Islet precursor cell (in vitro differentiated cells): ENCODE measurements around the gene OR52E2.
"Not testable (repeated sequence)": the region's sequence is repeated elsewhere in the genome, so short reads cannot be mapped to it uniquely, and the experiment has no call there.

ENCODE experiments used
- DNase-seq: peaks from one replicate; pipeline ENCODE4 v3.0.0-alpha.2; 2018

OR52E2 gene

DNA sequence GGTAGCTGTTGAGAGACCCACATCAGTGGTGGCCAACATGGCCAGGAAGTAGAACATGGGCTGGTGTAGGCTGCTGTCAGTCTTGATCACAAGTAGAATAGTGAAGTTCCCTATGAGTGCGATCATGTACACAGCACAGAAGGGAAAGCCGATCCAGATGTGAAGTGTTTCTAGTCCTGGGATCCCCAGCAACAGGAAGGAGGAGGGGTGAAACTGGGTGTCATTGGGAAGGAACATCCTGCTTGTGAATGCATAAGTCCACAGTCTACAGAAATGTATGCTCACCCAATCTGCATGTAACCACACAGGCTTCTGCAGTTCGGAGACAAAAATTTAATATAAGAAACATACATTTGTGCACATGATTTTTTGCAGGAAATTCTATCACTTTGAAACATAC lies at the start of gene OR52E2:
Gene OR52E2 (minus strand): TSS at position 237 of the 400 bp plus-strand sequence. CDS start 0 bp downstream, at position 237.
- no peak for DNase-seq

- no peak for DNase-seq
These were observed 47.9 kb upstream of the OR52E2 start for GRCh38 chr11:5107285-5107684.

GRCh38 chr11:5103066-5103465 lies 43.6 kb upstream of the OR52E2 start:
- DNase-seq, result no peak

GRCh38 chr11:5102246-5102645 lies 42.8 kb upstream of the OR52E2 start:
- no peak for DNase-seq

GRCh38 chr11:5096011-5096410 lies 36.6 kb upstream of the OR52E2 start:
- DNase-seq, result no peak

- DNase-seq, result no peak
These were observed 33.6 kb upstream of the OR52E2 start for GRCh38 chr11:5092821-5093585.

DNA sequence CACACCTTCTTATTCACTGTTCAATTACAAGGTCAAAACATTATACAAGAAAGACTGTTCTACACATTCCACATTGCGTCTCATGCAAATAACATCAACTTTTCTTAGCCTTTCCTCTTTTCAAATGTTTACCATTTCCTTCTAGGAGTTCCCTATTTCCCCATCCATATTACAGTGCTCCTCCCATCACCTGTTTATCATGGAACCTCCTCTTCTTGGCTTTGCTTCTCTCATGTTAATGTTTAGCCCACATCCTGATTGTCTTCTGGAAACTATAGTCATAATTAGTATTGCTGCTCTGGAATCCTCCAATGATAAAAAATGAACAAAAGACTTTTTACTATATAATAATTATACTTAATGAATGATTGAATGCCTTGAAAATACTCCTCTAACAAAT lies 31.2 kb upstream of the OR52E2 start:
- no peak for DNase-seq

- no peak for DNase-seq
These were observed 29.1 kb upstream of the OR52E2 start for GRCh38 chr11:5088556-5088955.

- no peak for DNase-seq
These were observed 24.2 kb upstream of the OR52E2 start for GRCh38 chr11:5083602-5084001.

GRCh38 chr11:5081405-5081804 lies 22.0 kb upstream of the OR52E2 start:
- no peak for DNase-seq

- peak; percentile 75 for DNase-seq
These were observed 12.4 kb upstream of the OR52E2 start for GRCh38 chr11:5071799-5072198.

GRCh38 chr11:5069272-5069671 lies 9.8 kb upstream of the OR52E2 start, which contains the start of gene OR52E1:
Gene OR52E1 (plus strand): TSS chr11:5069572.
- DNase-seq, result no peak

GRCh38 chr11:5065027-5065426 lies 5.6 kb upstream of the OR52E2 start:
- no peak for DNase-seq

- not testable (repeated sequence) for DNase-seq
These were observed 748 bp downstream of the OR52E2 start for GRCh38 chr11:5058679-5059078.

- DNase-seq, result peak; percentile 26
These were observed 12.6 kb downstream of the OR52E2 start for GRCh38 chr11:5046754-5047330.

GRCh38 chr11:5046226-5046625 lies 13.2 kb downstream of the OR52E2 start, which contains the start of gene OR52J3:
Gene OR52J3 (plus strand): TSS chr11:5046526. CDS start chr11:5046526, 0 bp downstream.
- no peak for DNase-seq

DNA sequence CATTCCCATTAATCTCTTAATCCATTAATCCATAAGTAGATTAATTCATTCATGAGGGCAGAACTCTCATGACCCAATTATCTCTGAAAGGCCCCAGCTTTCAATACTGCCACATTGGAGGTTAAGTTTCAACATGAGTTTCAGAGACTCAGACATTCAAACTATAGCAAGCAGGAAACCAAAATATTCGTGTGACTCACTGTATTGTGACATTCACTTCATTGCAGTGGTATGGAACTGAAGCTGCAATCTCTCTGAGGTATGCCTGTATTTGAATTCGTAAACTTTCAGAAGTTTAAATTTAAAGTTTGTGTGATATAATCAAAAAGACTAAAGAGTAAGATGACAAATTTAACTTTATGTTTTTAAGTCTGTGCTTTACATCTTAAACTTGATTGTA lies 16.0 kb downstream of the OR52E2 start:
- DNase-seq, result no peak

- no peak for DNase-seq
These were observed 17.3 kb downstream of the OR52E2 start for GRCh38 chr11:5042091-5042490.

DNA sequence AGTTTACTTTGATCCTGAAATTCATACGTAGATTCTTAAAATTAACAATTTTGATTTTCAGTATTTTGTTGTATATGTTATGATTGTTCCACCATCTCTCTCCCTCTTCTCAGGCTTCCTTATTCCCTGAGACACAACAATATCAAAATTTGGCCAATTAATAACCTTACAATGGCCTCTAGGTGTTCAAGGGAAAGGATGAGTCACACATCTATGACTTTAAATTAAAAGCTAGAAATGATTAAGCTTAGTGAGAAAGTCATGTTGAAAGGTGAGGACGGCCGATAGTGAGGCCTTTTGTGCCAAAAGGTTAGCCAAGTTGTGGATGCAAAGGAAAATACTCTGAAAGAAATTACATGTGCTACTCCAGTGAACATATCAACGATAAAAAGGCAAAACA lies 18.6 kb downstream of the OR52E2 start:
- no peak for DNase-seq

DNA sequence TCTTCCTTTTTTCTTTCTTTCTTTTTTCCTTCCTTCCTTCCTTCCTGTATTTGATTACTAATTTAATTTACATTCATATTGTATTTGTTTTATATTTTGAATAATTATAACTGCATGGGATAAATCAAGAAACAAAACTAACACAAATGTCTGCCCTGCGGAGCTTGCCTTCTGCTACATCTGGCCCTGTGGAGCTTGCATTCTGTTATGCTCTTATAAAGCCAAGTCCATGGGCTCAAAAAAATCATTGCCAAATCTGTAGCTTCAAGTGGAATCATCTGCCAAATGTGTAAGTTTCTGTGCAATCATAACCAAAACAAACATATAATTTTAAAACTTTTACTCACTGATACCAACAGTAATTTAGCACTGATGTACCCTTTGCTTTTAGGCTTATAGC lies 21.1 kb downstream of the OR52E2 start:
- DNase-seq, result no peak

- DNase-seq, result no peak
These were observed 21.5 kb downstream of the OR52E2 start for GRCh38 chr11:5037926-5038325.

- no peak for DNase-seq
These were observed 22.8 kb downstream of the OR52E2 start for GRCh38 chr11:5036669-5037068.

- DNase-seq, result no peak
These were observed 37.4 kb downstream of the OR52E2 start for GRCh38 chr11:5021996-5022395.

GRCh38 chr11:5013012-5013411 lies 46.4 kb downstream of the OR52E2 start:
- DNase-seq, result no peak

GRCh38 chr11:5011254-5011653 lies 48.2 kb downstream of the OR52E2 start:
- DNase-seq, result no peak
